ENCODE results near the gene ZNF768.
A peak's percentile ranks its signal among the peaks of the same experiment; 100 is the strongest.
"Not testable (repeated sequence)": the region's sequence is repeated elsewhere in the genome, so short reads cannot be mapped to it uniquely, and the experiment has no call there.

The ZNF768 gene

DNA sequence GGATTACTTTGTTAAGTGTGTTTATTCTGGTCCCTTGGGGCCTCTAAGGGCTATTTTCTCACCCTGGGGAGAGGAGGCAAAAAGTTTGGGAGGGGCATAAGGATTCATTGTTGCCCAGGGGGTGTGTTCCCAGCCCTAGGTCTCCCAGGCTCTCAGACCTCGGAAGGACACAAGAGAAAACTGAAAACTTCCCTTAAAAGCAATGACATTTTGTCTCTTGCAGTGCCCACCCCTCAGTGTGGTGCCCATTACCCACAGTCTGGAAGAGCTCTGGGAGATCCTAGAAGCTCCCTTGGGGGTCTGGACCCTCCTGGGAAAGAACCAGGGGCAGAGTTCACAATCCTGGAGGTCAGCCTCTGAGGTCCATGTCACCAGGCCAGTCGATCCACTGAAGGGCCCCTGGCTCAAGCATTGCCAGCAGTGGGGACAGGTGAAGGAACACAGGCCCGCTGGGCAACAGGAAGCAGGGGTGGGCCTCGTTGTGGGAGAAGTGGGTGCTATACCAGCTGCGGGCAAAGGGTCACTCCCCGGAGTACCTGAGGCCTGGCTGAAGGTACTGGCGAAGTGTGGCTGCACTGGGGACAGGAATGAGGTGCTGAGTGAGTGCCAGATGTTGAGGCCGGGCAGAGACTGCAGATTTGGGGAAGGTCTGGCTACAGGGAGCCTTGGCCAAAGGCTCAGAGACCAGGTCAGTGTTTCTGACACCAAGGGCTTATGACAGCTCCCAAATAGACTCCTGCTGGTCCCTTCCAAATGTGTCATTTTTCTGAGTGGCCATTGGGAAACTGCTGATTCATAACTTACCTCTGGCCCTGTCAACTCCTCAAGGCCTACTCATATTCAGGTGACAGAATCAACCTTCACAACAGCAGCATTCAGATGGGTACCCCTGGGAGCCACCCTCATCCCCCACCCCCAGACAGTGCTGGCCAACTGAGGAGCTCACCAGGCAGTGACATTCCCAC lies 12.9 kb upstream of the ZNF768 start:
- H3K9me3 ChIP-seq (replicated peaks; ENCODE audit: low read length): no peaks in the 10 kb centered on the region
- no peak overlapping the region for H3K4me2 ChIP-seq (ENCODE audit: low read length)
- peaks cover 14% of the 10 kb centered on the region for H3K4me1 ChIP-seq (ENCODE audit: control insufficient read depth, insufficient read depth, low read length)
- peaks cover under 1% of the 10 kb centered on the region for H3K27me3 ChIP-seq (ENCODE audit: control insufficient read depth, insufficient read depth, low read length)
- H3K36me3 ChIP-seq (ENCODE audit: insufficient read depth, low read length): no peaks in the 10 kb centered on the region
- H3K9ac ChIP-seq (ENCODE audit: low read depth, low read length): no peak overlapping the region
- no peak overlapping the region for H3K4me3 ChIP-seq (ENCODE audit: low read length)

DNA sequence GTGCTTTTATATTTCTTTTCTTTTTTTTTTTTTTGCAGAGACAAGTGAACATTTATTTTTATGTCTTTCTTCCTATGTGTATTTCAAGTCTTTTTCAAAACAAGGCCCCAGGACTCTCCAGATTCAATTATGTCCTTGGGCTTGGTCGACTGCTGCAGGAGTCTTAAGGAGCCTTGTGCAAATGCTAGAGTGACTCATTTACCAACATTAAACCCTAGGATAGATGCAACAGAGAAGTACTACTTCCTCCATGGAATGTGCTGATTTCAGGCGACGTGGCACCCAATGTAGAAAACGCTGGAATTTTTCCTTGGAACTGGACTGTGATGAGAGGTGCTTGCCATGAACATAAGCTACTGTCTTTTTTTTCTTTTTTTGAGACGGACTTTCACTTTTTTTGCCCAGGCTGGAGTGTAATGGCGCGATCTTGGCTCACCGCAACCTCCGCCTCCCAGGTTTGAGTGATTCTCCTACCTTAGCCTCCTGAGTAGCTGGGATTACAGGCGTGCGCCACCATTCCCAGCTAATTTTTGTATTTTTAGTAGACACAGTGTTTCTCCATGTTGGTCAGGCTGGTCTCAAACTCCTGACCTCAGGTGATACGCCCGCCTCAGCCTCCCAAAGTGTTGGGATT lies 10.1 kb upstream of the ZNF768 start:
- not testable (repeated sequence) for H3K9me3 ChIP-seq (replicated peaks; ENCODE audit: low read length); H3K9ac ChIP-seq (ENCODE audit: low read depth, low read length); H3K27me3 ChIP-seq (ENCODE audit: control insufficient read depth, insufficient read depth, low read length); H3K36me3 ChIP-seq (ENCODE audit: insufficient read depth, low read length); H3K4me3 ChIP-seq (ENCODE audit: low read length)
- Histone ChIP-seq H3K4me2 (ENCODE audit: low read length) (peak overlapping the region; percentile 88), H3K4me1 (ENCODE audit: control insufficient read depth, insufficient read depth, low read length) (peaks cover 21% of the 10 kb centered on the region)

DNA sequence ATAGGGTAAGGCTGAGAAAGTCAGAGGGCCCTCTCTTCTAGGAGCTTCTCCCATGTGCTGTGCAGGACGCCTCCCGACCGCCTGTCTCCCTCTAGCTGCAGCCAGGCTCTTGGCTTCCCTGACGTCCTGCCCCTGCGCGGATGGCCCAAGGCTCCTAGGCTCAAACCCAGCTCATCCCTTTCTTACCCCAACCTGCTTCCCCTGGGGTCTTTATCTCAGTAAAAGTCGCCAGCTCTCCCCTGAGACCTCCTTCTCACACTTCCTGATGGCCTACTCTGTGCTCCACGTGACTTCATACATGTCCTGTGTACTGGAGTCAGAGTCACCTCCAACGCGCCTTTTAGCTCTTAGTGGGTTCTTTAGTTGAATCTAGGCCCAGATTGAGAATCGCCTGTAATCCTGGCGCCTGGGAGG lies 9.4 kb upstream of the ZNF768 start:
- Histone ChIP-seq H3K9ac (ENCODE audit: low read depth, low read length) (peak overlapping the region; percentile 97), H3K4me3 (ENCODE audit: low read length) (peak overlapping the region; percentile 75), H3K4me2 (ENCODE audit: low read length) (peak overlapping the region; percentile 88), H3K9me3 (replicated peaks; ENCODE audit: low read length) (no peaks in the 10 kb centered on the region), H3K27me3 (ENCODE audit: control insufficient read depth, insufficient read depth, low read length) (no peaks in the 10 kb centered on the region), H3K36me3 (ENCODE audit: insufficient read depth, low read length) (peaks cover 7% of the 10 kb centered on the region), H3K4me1 (ENCODE audit: control insufficient read depth, insufficient read depth, low read length) (peaks cover 21% of the 10 kb centered on the region)

DNA sequence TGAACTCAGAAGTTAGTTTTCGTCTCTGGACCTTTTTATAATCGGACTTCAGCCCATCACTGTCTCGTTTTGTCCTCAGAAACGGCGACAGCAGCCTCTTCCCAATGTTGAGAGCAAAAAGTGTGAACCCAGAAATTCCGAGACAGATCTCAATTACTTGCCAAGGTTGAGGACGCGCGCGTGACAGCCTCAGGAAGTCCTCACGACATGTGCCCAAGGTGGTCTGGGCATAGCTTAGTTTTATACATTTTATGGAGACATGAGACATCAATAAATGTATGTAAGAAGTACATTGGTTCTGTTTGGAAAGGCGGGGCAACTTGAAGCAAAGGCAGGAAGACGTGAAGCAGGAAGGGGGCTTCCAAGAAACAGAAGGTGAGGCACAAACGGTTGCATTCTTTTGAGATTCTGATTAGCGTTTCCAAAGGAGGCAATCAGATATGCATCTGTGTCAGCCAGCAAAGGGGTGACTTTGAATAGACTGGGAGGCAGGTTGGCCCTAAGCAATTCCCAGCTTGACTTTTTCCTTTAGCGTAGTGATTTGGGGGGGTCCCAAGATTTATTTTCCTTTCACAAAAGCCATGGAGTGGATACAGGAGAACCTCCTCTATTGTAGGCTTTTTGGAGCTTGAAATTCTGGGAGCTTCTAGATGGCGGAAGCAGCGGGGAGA lies 8.9 kb upstream of the ZNF768 start:
- peaks cover 21% of the 10 kb centered on the region for H3K4me1 ChIP-seq (ENCODE audit: control insufficient read depth, insufficient read depth, low read length)
- peaks cover 10% of the 10 kb centered on the region for H3K36me3 ChIP-seq (ENCODE audit: insufficient read depth, low read length)
- H3K9me3 ChIP-seq (replicated peaks; ENCODE audit: low read length): no peaks in the 10 kb centered on the region
- peak overlapping the region; percentile 97 for H3K9ac ChIP-seq (ENCODE audit: low read depth, low read length)
- H3K4me3 ChIP-seq (ENCODE audit: low read length): peak overlapping the region; percentile 75
- H3K4me2 ChIP-seq (ENCODE audit: low read length): peak overlapping the region; percentile 88
- H3K27me3 ChIP-seq (ENCODE audit: control insufficient read depth, insufficient read depth, low read length): no peaks in the 10 kb centered on the region

DNA sequence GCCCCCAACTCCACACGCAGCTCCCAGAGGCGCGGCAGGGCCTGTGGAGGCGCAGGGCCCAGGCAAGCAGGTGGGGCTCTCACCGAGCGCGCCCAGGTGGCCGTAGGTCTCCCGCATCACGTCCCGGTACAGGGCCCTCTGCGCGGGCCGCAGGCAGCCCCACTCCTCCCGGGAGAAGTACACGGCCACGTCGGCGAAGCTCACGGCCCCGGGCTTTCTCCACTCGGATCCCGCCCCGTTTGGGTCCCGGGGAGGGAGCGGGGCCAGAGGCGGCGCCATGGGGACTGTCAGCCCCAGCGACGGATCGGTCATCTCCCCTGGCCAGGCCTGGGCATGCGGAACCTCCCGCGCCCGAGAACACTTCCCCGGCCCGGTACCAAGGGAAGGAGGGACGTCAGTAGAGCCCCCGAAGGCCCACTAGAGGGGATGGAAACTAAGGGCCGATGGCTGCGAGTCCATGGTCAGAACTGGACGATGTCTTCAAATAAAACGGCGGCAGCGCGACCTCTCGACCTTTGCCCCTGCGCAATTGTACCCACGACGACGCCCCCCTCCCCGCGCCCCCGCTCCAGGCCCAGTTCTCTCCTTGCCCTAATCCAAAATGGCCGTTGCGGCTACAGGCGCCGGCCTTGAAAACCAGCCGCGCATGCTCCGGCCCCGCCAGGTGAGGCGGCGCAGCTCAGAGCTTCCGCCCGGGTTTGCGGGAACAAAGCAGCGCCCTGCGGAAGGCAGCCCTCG lies 8.2 kb upstream of the ZNF768 start, which contains the start of gene ZNF747:
Gene ZNF747 (minus strand): TSS at position 491 of the 738 bp plus-strand sequence. CDS start 179 bp downstream, at position 312.
- Histone ChIP-seq H3K4me3 (ENCODE audit: low read length) (peak within 1 kb of the TSS; percentile 75), H3K36me3 (ENCODE audit: insufficient read depth, low read length) (peaks cover 10% of the 10 kb centered on the region), H3K9ac (ENCODE audit: low read depth, low read length) (peak within 1 kb of the TSS; percentile 97), H3K27me3 (ENCODE audit: control insufficient read depth, insufficient read depth, low read length) (no peaks in the 10 kb centered on the region), H3K9me3 (replicated peaks; ENCODE audit: low read length) (no peaks in the 10 kb centered on the region), H3K4me2 (ENCODE audit: low read length) (peak within 1 kb of the TSS; percentile 88), H3K4me1 (ENCODE audit: control insufficient read depth, insufficient read depth, low read length) (peaks cover 21% of the 10 kb centered on the region)

DNA sequence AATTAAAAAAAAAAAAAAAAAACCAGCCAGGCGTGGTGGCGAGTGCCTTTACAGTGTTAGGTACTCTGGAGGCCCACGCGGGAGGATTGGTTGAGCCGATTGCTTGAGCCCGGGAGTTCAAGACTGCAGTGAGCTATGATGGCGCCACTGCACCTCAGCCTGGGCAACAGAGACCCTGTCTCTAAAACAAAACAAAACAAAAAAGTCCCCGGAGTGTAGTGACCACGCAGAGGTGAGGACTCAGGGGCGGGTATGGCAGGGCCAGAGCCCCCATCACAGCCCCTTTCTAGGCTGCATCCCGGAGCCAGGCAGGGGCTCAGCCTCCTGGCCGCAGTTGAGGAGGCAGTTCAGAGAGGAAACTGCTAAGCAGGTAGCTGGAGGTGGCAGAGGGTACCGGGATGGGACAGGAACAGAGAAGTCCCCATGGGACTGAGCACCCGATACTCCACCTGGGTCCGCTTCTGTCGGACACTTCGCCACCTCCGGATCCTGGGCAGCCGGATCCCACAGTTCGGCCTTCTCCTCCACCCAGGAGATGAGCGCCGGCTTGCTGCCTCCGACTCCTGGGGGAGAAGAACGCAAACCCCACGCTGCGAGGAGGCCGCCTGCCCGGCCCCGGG lies 7.5 kb upstream of the ZNF768 start:
- Histone ChIP-seq H3K4me1 (ENCODE audit: control insufficient read depth, insufficient read depth, low read length) (peaks cover 21% of the 10 kb centered on the region), H3K9ac (ENCODE audit: low read depth, low read length) (peak overlapping the region; percentile 97), H3K4me2 (ENCODE audit: low read length) (peak overlapping the region; percentile 88), H3K4me3 (ENCODE audit: low read length) (peak overlapping the region; percentile 75), H3K9me3 (replicated peaks; ENCODE audit: low read length) (no peaks in the 10 kb centered on the region), H3K36me3 (ENCODE audit: insufficient read depth, low read length) (peaks cover 10% of the 10 kb centered on the region), H3K27me3 (ENCODE audit: control insufficient read depth, insufficient read depth, low read length) (no peaks in the 10 kb centered on the region)

DNA sequence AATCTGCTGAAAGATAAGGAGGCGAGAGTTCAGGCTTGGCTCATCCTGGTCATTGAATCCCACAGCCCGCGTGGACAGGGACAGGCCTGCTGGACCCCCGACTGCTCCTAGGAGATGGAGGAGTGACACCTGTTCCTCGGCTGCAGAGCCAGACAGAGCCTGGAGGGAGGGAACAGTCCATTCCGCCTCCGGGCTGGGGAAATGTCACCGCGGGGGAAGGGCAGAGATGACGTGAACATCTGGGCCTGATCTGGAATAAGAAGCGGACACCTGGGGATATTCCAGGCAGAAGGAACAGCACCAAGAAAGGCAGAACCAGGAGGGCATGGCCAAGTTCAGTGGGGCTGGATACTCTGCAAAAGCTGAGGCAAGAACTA lies 6.8 kb upstream of the ZNF768 start:
- Histone ChIP-seq H3K36me3 (ENCODE audit: insufficient read depth, low read length) (peaks cover 10% of the 10 kb centered on the region), H3K4me3 (ENCODE audit: low read length) (no peak overlapping the region), H3K4me1 (ENCODE audit: control insufficient read depth, insufficient read depth, low read length) (peaks cover 21% of the 10 kb centered on the region), H3K27me3 (ENCODE audit: control insufficient read depth, insufficient read depth, low read length) (no peaks in the 10 kb centered on the region), H3K4me2 (ENCODE audit: low read length) (peak overlapping the region; percentile 88), H3K9me3 (replicated peaks; ENCODE audit: low read length) (no peaks in the 10 kb centered on the region), H3K9ac (ENCODE audit: low read depth, low read length) (no peak overlapping the region)

DNA sequence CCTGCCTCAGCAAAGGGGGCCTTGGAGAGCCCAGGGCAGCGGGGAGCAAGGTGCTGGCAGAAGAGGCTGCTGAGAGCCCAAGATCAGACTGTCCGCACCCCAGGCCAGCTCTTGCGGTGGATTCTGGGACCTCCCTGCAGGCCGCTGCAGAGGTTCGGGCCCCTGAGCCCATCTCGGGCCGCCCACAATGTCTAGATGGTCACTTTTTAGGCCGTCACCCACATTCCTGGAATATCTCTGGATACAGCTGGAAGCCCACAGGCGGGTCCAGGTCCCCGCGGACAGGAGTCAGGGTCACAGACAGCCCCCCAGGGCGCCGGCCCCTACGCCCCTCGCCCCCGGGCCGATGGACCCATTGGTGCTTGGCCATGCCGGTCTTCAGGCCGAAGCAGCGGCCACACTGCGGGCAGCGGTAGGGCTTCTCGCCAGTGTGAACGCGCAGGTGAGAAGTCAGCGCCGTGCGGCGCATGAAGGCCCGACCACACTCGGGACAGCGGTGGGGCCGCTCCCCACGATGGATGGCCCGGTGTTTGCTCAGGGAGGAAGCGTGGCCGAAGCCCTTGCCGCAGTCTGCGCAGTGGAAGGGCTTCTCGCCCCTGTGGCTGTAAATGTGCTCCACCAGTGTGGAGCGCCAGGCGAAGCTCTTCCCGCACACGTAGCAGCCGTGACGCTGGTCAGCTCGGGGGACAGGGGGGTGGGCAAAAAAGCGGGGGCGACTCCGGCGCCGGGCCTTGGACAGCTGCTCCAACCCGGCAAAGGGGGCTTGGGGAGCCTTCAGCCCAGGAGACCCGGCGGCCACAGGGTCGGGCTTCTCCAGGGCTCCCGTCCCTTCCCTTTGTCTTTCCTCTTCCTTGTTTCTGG lies 6.1 kb upstream of the ZNF768 start:
- Histone ChIP-seq H3K36me3 (ENCODE audit: insufficient read depth, low read length) (peaks cover 10% of the 10 kb centered on the region), H3K4me2 (ENCODE audit: low read length) (no peak overlapping the region), H3K4me1 (ENCODE audit: control insufficient read depth, insufficient read depth, low read length) (peaks cover 26% of the 10 kb centered on the region), H3K4me3 (ENCODE audit: low read length) (no peak overlapping the region), H3K27me3 (ENCODE audit: control insufficient read depth, insufficient read depth, low read length) (no peaks in the 10 kb centered on the region), H3K9me3 (replicated peaks; ENCODE audit: low read length) (no peaks in the 10 kb centered on the region), H3K9ac (ENCODE audit: low read depth, low read length) (no peak overlapping the region)

DNA sequence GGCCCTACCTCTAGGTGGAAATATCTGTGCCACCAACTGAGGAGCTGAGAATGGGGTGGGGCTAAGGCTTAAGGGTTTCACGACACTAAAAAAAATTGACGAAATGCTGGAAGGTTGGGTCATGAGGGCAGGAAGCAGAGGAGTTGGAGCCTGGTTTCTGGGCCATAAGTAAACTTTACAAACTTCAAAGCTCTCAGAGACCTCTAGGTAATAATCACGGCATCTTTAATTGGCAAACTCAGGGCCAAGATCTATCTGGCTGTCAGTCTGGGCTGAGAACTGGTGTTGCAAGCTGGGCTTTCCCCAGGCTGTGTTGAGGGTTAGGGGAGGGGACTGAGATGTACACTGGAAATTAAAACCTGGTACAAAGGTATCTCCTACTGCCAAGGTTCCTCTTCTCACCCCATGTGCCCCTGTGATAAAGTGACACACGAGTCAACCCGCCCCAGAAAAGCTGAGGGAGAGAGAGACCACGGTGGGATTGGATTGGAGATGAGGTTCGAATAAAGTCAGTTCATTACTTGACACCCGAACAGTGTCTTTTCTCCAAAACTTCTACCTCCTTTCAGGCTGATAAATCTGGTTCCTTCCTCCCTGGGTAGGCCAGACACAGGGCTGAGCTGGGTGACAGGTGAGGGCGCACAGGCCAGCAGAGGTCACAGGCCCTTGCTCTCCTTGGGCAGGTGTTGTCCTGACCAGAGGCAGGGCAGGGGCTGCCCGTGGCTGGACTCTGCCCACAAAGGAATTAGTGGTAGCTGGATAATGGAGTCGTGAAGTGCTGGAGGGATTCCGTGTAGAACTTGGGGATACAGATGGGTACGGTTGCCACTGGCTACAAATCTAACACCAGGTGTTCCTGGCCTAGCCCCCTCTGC lies 4.0 kb upstream of the ZNF768 start:
- Histone ChIP-seq H3K9ac (ENCODE audit: low read depth, low read length) (no peak overlapping the region), H3K4me1 (ENCODE audit: control insufficient read depth, insufficient read depth, low read length) (peaks cover 26% of the 10 kb centered on the region), H3K4me3 (ENCODE audit: low read length) (no peak overlapping the region)

More for the DNA sequence above, 4.0 kb upstream of the ZNF768 start:
- H3K27me3 ChIP-seq (ENCODE audit: control insufficient read depth, insufficient read depth, low read length): no peaks in the 10 kb centered on the region
- H3K9me3 ChIP-seq (replicated peaks; ENCODE audit: low read length): no peaks in the 10 kb centered on the region
- no peak overlapping the region for H3K4me2 ChIP-seq (ENCODE audit: low read length)
- H3K36me3 ChIP-seq (ENCODE audit: insufficient read depth, low read length): peaks cover 10% of the 10 kb centered on the region
